OCI-LY7 (cell line): Measurements from ENCODE around the gene SLA2. TPM values are rescaled to one million over a fixed set of nuclear protein-coding genes. Genes with fewer than 3 reads are reported as not detected.

Experiments
- BruUV-seq: library from RNA; stranded (reverse); fragments of 400-500 nt; replicated peaks from 2 replicates; lab custom pipeline; 2021; lab: Mats Ljungman, UMichigan
- CTCF ChIA-PET: fragments of 300-600 bp; sonication (Branson Sonifier 250); formaldehyde crosslinking; loops from one replicate; lab custom pipeline; 2022; ENCODE audit warnings: antibody characterized with exemption; ENCODE audit not compliant: unreplicated experiment; lab: Charles Lee
- POLR2A ChIA-PET: fragments of 300-600 bp; sonication (Branson Sonifier 250); formaldehyde crosslinking; loops from one replicate; lab custom pipeline; 2022; ENCODE audit warnings: antibody characterized with exemption; lab: Charles Lee
- DNase-seq: peaks from one replicate; pipeline ENCODE4 v3.0.0-alpha.2; 2015; ENCODE audit warnings: low spot score
- H2AFZ ChIP-seq: fragments of 200-600 bp; sonication (generic), shearing (Covaris generic); 2 replicates; pipeline ENCODE4 v1.6.1; 2014; ENCODE audit warnings: mild to moderate bottlenecking, antibody characterized with exemption, low read length, moderate library complexity
- H3K27ac ChIP-seq: fragments of 200-600 bp; sonication (generic); 2 replicates; pipeline ENCODE4 v1.5.1; 2014; ENCODE audit warnings: mixed run types, low read depth, mild to moderate bottlenecking, moderate library complexity, low read length, inconsistent platforms; ENCODE audit not compliant: poor library complexity, severe bottlenecking
- H3K36me3 ChIP-seq: fragments of 200-600 bp; sonication (generic); 2 replicates; pipeline ENCODE4 v1.6.1; 2014; ENCODE audit warnings: mild to moderate bottlenecking, antibody characterized with exemption, low read length, moderate library complexity, mixed read lengths; ENCODE audit not compliant: insufficient read depth
- H3K4me1 ChIP-seq: fragments of 200-600 bp; sonication (generic); 2 replicates; pipeline ENCODE4 v1.5.1; 2014; ENCODE audit warnings: mild to moderate bottlenecking, low read length; ENCODE audit not compliant: insufficient read depth, poor library complexity, severe bottlenecking
- H3K4me2 ChIP-seq: fragments of 200-600 bp; sonication (generic); 2 replicates; pipeline ENCODE4 v1.6.1; 2014; ENCODE audit warnings: mild to moderate bottlenecking, low read length
- H3K4me3 ChIP-seq: fragments of 200-600 bp; sonication (generic); 2 replicates; pipeline ENCODE4 v1.5.1; 2014; ENCODE audit warnings: mild to moderate bottlenecking, low read depth, low read length; ENCODE audit not compliant: poor library complexity, severe bottlenecking
- H3K79me2 ChIP-seq: fragments of 200-600 bp; sonication (generic); 2 replicates; pipeline ENCODE4 v1.6.1; 2016; ENCODE audit warnings: low read depth, mild to moderate bottlenecking, low read length, moderate library complexity, mixed read lengths; ENCODE audit not compliant: insufficient read depth
- H3K9me2 ChIP-seq: fragments of 200-600 bp; sonication (generic); 2 replicates; pipeline ENCODE4 v1.6.1; 2016; ENCODE audit warnings: mild to moderate bottlenecking, low read length, mixed read lengths; ENCODE audit not compliant: insufficient read depth
- H3K9me3 ChIP-seq: fragments of 200-600 bp; sonication (generic); 2 replicates; pipeline ENCODE4 v1.6.1; 2014; ENCODE audit warnings: mild to moderate bottlenecking, mixed run types, low read length, mixed read lengths
- H4K20me1 ChIP-seq: fragments of 200-600 bp; sonication (generic); 2 replicates; pipeline ENCODE4 v1.6.1; 2014; ENCODE audit warnings: mild to moderate bottlenecking, antibody characterized with exemption, low read length, moderate library complexity, mixed read lengths; ENCODE audit not compliant: insufficient read depth
- EZH2phosphoT487 ChIP-seq: fragments of 200-600 bp; sonication (generic); IDR thresholded peaks from 2 replicates; pipeline ENCODE4 v1.6.1; 2018; ENCODE audit warnings: low read depth, borderline replicate concordance, mild to moderate bottlenecking, mixed run types, antibody characterized with exemption, low read length, moderate library complexity, mixed read lengths
- intact Hi-C: fragments of 100-400 bp; cut with micrococcal nuclease; formaldehyde crosslinking; loops from one replicate; pipeline ENCODE4 v1.10.0; 2022; ENCODE audit not compliant: unreplicated experiment
- total RNA-seq, 2 experiments: library from RNA; depleted of rRNA in 1 of 2; stranded (reverse); fragments of >200 nt in 1 of 2; shearing (Covaris generic) in 1 of 2; gene quantifications; 2 replicates each; pipeline ENCODE4 v1.2.3, GENCODE V29; 2014 to 2022
- TF ChIP-seq, protein P1 (sequence below): fragments of 200-600 bp; sonication (generic); conservative IDR thresholded peaks from 2 replicates; pipeline ENCODE4 v1.5.1; 2014; ENCODE audit warnings: mild to moderate bottlenecking, antibody characterized with exemption, low read length, moderate library complexity, mixed read lengths

SLA2 gene
- total RNA-seq, 2 experiments from 2014 or later, result 2.0 to 5.0 TPM

DNA sequence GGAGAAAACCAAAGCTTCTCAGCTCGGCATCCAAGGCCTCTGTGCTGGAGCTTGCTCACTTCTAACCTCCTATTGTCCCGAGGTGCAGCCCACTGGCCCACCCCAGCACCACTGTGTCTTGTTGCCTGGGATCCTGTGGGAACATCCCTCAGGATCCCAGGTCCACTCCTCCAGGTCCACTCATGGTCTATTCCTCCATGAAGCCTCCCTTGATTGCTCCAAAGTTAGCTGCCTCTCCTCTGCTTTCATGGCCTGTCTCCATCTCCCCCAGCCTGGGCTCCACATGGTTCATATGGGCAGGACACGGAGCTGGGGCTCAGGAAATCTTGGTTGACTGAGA, 13.9 kb downstream of the SLA2 start:
- H3K79me2 ChIP-seq, result no peaks in the 10 kb centered on the region
- no peak overlapping the region for H3K4me2 ChIP-seq
- no TSS peak for BruUV-seq
- no peaks in the 10 kb centered on the region for H3K9me2 ChIP-seq
- no peak for DNase-seq
- no peak overlapping the region for H2AFZ ChIP-seq
- H3K4me1 ChIP-seq, result peaks cover 15% of the 10 kb centered on the region
- POLR2A ChIA-PET, result interaction anchor here (0.7 kb wide), 1 partner anchor 54 kb away, joined by 3 read pairs; no protein-coding TSS in a partner anchor
- no peaks in the 10 kb centered on the region for H4K20me1 ChIP-seq
- intact Hi-C loops, result no loop called here
- no peak overlapping the region for H3K27ac ChIP-seq
- H3K9me3 ChIP-seq, result no peaks in the 10 kb centered on the region
- no peak overlapping the region for H3K4me3 ChIP-seq
- TF ChIP-seq, protein P1, sequence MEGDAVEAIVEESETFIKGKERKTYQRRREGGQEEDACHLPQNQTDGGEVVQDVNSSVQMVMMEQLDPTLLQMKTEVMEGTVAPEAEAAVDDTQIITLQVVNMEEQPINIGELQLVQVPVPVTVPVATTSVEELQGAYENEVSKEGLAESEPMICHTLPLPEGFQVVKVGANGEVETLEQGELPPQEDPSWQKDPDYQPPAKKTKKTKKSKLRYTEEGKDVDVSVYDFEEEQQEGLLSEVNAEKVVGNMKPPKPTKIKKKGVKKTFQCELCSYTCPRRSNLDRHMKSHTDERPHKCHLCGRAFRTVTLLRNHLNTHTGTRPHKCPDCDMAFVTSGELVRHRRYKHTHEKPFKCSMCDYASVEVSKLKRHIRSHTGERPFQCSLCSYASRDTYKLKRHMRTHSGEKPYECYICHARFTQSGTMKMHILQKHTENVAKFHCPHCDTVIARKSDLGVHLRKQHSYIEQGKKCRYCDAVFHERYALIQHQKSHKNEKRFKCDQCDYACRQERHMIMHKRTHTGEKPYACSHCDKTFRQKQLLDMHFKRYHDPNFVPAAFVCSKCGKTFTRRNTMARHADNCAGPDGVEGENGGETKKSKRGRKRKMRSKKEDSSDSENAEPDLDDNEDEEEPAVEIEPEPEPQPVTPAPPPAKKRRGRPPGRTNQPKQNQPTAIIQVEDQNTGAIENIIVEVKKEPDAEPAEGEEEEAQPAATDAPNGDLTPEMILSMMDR, result no peak
- TF ChIP-seq EZH2phosphoT487, result no peak
- CTCF ChIA-PET, result no interaction called here
- no peaks in the 10 kb centered on the region for H3K36me3 ChIP-seq

DNA sequence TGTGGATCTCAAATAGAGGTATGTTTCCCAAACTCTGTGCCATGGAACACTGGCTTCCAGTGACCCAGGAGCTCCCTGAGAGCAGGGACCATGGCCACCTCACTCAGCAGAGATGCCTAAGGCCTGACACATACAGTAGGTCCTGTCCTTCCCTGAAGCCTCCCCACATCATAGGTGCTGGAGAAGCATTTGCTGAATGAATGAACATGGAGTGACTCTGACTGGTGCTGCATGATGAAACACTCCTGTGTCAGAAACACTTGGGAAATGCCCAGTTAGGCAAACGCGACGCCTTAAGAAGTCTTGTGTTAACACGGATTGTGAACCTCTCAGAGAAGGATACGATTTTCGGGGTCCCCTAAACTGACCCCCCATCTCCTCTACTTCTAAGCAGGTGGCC, 14.3 kb downstream of the SLA2 start:
- Histone ChIP-seq H3K36me3 (no peaks in the 10 kb centered on the region), H2AFZ (no peak overlapping the region), H3K4me2 (no peak overlapping the region), H3K9me3 (no peaks in the 10 kb centered on the region), H3K4me3 (no peak overlapping the region), H3K4me1 (peaks cover 15% of the 10 kb centered on the region), H4K20me1 (no peaks in the 10 kb centered on the region), H3K27ac (no peak overlapping the region), H3K79me2 (no peaks in the 10 kb centered on the region), H3K9me2 (no peaks in the 10 kb centered on the region)
- DNase-seq, result no peak
- no TSS peak for BruUV-seq
- ChIA-PET POLR2A (interaction anchor here (0.7 kb wide), 1 partner anchor 54 kb away, joined by 3 read pairs; no protein-coding TSS in a partner anchor), CTCF (no interaction called here)
- intact Hi-C loops, result no loop called here
- TF ChIP-seq EZH2phosphoT487, result no peak
- TF ChIP-seq, protein P1, result no peak
